ENCODE measurements around the gene CHAF1B. TPM values are rescaled to one million over a fixed set of nuclear protein-coding genes. Genes with fewer than 3 reads are reported as not detected.

Gene CHAF1B
- total and polyA plus RNA-seq, 2 of the 8 experiments (the other 6 are each of a cell fraction or from before 2014, with no cell fraction given), result 11.8 to 23.1 TPM

- H3K79me1 ChIP-seq (ENCODE audit: low read depth, low read length), result no peaks in the 10 kb centered on the region
- no peak overlapping the region for H4K5ac ChIP-seq (ENCODE audit: insufficient read length, low read depth, low read length)
- DNase-seq (ENCODE audit: low read depth in 1 of 2, low spot score in 2 of 2) (no peak), FAIRE-seq (no peak)
- H3K4me2 ChIP-seq (ENCODE audit: insufficient read depth in 1 of 2, low read depth in 2 of 2, low read length in 2 of 2), result no peak overlapping the region
- no peaks in the 10 kb centered on the region for H3K36me3 ChIP-seq (ENCODE audit: control insufficient read depth in 2 of 4, insufficient read depth in 4 of 4, low read length in 3 of 4)
- no peak overlapping the region for H2BK120ac ChIP-seq (replicated peaks; ENCODE audit: low read depth, low read length)
- no peak overlapping the region for H2BK12ac ChIP-seq (ENCODE audit: low read depth, low read length)
- H3K18ac ChIP-seq (ENCODE audit: extremely low read depth, low read length), result no peak overlapping the region
- H3K23ac ChIP-seq (ENCODE audit: insufficient read length), result no peak overlapping the region
- H3K27me3 ChIP-seq (replicated peaks in 1 of 4; ENCODE audit: control insufficient read depth in 3 of 4, extremely low read depth in 1 of 4, insufficient read depth in 3 of 4, low read length in 3 of 4), result no peaks in the 10 kb centered on the region
- H2BK20ac ChIP-seq (ENCODE audit: low read length), result no peak overlapping the region
- no peak overlapping the region for H2BK5ac ChIP-seq (ENCODE audit: low read depth, low read length)
- H3K27ac ChIP-seq (ENCODE audit: low read depth, low read length), result no peak overlapping the region
- no peaks in the 10 kb centered on the region for H3K9me3 ChIP-seq (ENCODE audit: insufficient read depth in 2 of 2, low read depth in 1 of 2, low read length in 1 of 2)
- no peak overlapping the region for H3K14ac ChIP-seq (ENCODE audit: insufficient read length)
- no peak overlapping the region for H3K56ac ChIP-seq (replicated peaks; ENCODE audit: insufficient read length, low read depth, low read length)
- H3K4me3 ChIP-seq (ENCODE audit: extremely low read depth in 1 of 4, insufficient read depth in 2 of 4, low read depth in 3 of 4, low read length in 4 of 4), result no peak overlapping the region
- ChIA-PET POLR2A (ENCODE audit: partially characterized antibody) (no interaction called here), CTCF (ENCODE audit: partially characterized antibody) (interaction anchor here (1.5 kb wide), 1 partner anchor 28 kb away, joined by 6 read pairs; no protein-coding TSS in a partner anchor)
- H3K23me2 ChIP-seq (ENCODE audit: low read depth, low read length), result no peaks in the 10 kb centered on the region
- H2AFZ ChIP-seq (ENCODE audit: low read length), result no peak overlapping the region
- no peaks in the 10 kb centered on the region for H3K79me2 ChIP-seq (ENCODE audit: control insufficient read depth in 1 of 2, insufficient read depth in 2 of 2, low read length in 2 of 2)
- peaks cover 0 to 7% (median 3%) of the 10 kb centered on the region in 4 experiments; a peak in 5 of 7 replicates for H3K4me1 ChIP-seq (replicated peaks in 1 of 4; ENCODE audit: control insufficient read depth in 3 of 4, insufficient read depth in 4 of 4, low read length in 3 of 4)
- no peaks in the 10 kb centered on the region for H4K20me1 ChIP-seq (replicated peaks in 1 of 2; ENCODE audit: control insufficient read depth in 1 of 2, insufficient read depth in 2 of 2, low read length in 2 of 2)
- no peak overlapping the region for H4K91ac ChIP-seq (replicated peaks; ENCODE audit: insufficient read length, low read length)
- no peak overlapping the region for H3K9ac ChIP-seq (replicated peaks in 1 of 4; ENCODE audit: extremely low read depth in 1 of 4, low read depth in 3 of 4, low read length in 3 of 4)
- H2BK15ac ChIP-seq (ENCODE audit: low read length), result no peak overlapping the region
- no peak overlapping the region for H3K4ac ChIP-seq (replicated peaks; ENCODE audit: insufficient read length, low read depth, low read length)
- H2AK5ac ChIP-seq (ENCODE audit: low read depth, low read length), result no peak overlapping the region
- no peak overlapping the region for H4K8ac ChIP-seq (ENCODE audit: extremely low read depth, insufficient read depth, low read length)
- 95% methylated on average over 7 of the region's 7 CpGs; no CpG with 5 or more reads in 1 of the 2 experiments for WGBS, 2 experiments (ENCODE audit: extremely low coverage in 1 of 2, insufficient coverage in 1 of 2, insufficient read length in 1 of 2, insufficient replicate concordance in 2 of 2, low coverage in 1 of 2, low lambda C conversion rate in 2 of 2, missing lambda C conversion rate in 1 of 2)
- no peak for TF ChIP-seq RXRA (IDR thresholded peaks at IDR 0.05; ENCODE audit: insufficient read depth, low read depth, low read length)
- TF ChIP-seq, protein P1, sequence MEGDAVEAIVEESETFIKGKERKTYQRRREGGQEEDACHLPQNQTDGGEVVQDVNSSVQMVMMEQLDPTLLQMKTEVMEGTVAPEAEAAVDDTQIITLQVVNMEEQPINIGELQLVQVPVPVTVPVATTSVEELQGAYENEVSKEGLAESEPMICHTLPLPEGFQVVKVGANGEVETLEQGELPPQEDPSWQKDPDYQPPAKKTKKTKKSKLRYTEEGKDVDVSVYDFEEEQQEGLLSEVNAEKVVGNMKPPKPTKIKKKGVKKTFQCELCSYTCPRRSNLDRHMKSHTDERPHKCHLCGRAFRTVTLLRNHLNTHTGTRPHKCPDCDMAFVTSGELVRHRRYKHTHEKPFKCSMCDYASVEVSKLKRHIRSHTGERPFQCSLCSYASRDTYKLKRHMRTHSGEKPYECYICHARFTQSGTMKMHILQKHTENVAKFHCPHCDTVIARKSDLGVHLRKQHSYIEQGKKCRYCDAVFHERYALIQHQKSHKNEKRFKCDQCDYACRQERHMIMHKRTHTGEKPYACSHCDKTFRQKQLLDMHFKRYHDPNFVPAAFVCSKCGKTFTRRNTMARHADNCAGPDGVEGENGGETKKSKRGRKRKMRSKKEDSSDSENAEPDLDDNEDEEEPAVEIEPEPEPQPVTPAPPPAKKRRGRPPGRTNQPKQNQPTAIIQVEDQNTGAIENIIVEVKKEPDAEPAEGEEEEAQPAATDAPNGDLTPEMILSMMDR (IDR thresholded peaks at IDR 0.05; ENCODE audit: control extremely low read depth in 1 of 3, insufficient read depth in 1 of 3, low read depth in 1 of 3, low read length in 3 of 3), result no peak
- TF ChIP-seq RBBP5 (IDR thresholded peaks at IDR 0.05; ENCODE audit: borderline replicate concordance, low read depth, low read length), result no peak
- no peak for TF ChIP-seq BACH1 (IDR thresholded peaks at IDR 0.05; ENCODE audit: low read length)
- TF ChIP-seq EGR1 (IDR thresholded peaks at IDR 0.05; ENCODE audit: borderline replicate concordance, low read depth, low read length), result no peak
- no peak for TF ChIP-seq CEBPB (IDR thresholded peaks at IDR 0.05; ENCODE audit: low read depth, low read length)
- TF ChIP-seq TEAD4 (IDR thresholded peaks at IDR 0.05; ENCODE audit: low read depth, low read length), result no peak
- no peak for TF ChIP-seq KDM5A (IDR thresholded peaks at IDR 0.05; ENCODE audit: low read length)
- no peak for TF ChIP-seq POLR2AphosphoS5 (IDR thresholded peaks at IDR 0.05; ENCODE audit: low read depth, low read length)
- TF ChIP-seq KDM1A (IDR thresholded peaks at IDR 0.05; ENCODE audit: borderline replicate concordance, low read length), result no peak
- TF ChIP-seq YY1 (IDR thresholded peaks at IDR 0.05; ENCODE audit: low read depth, low read length), result no peak
- no peak for TF ChIP-seq MAFK (IDR thresholded peaks at IDR 0.05; ENCODE audit: low read depth, low read length)
Observed at GRCh38 chr21:36456729-36457414, 71.7 kb downstream of the CHAF1B start.

Measured in H1 (cell line).